HG02623 (cell line): ENCODE data around the gene TTC39B.
"Not testable (repeated sequence)": the region's sequence is repeated elsewhere in the genome, so short reads cannot be mapped to it uniquely, and the experiment has no call there.

ENCODE experiments used
- ATAC-seq: cut with Tn5 transposase; IDR thresholded peaks from one replicate; pipeline ENCODE4 v1.9.1; 2021; ENCODE audit warnings: moderate library complexity; ENCODE audit not compliant: unreplicated experiment

TTC39B gene

GRCh38 chr9:15306757-15307522 lies at the start of gene TTC39B:
TSS of gene TTC39B (minus strand) at chr9:15307216. CDS start at chr9:15307125, 91 bp downstream.
- peak; percentile 89 for ATAC-seq

- ATAC-seq = no peak
Observed at GRCh38 chr9:15355669-15356068, 48.7 kb upstream of the TTC39B start.

- ATAC-seq = no peak
Observed at GRCh38 chr9:15354713-15355112, 47.7 kb upstream of the TTC39B start.

- ATAC-seq = no peak
Observed at GRCh38 chr9:15353892-15354291, 46.9 kb upstream of the TTC39B start.

GRCh38 chr9:15352306-15352705 lies 45.3 kb upstream of the TTC39B start:
- no peak for ATAC-seq

GRCh38 chr9:15349892-15350761 lies 43.1 kb upstream of the TTC39B start:
- ATAC-seq = no peak

GRCh38 chr9:15346837-15347236 lies 39.8 kb upstream of the TTC39B start:
- no peak for ATAC-seq

GRCh38 chr9:15344191-15344590 lies 37.2 kb upstream of the TTC39B start:
- no peak for ATAC-seq

- ATAC-seq = no peak
Observed at GRCh38 chr9:15333376-15333881, 26.4 kb upstream of the TTC39B start.

- no peak for ATAC-seq
Observed at GRCh38 chr9:15332939-15333338, 25.9 kb upstream of the TTC39B start.

- ATAC-seq = no peak
Observed at GRCh38 chr9:15329539-15330109, 22.6 kb upstream of the TTC39B start.

GRCh38 chr9:15328946-15329345 lies 21.9 kb upstream of the TTC39B start:
- ATAC-seq = no peak

GRCh38 chr9:15322695-15323094 lies 15.7 kb upstream of the TTC39B start:
- not testable (repeated sequence) for ATAC-seq

- not testable (repeated sequence) for ATAC-seq
Observed at GRCh38 chr9:15319661-15320060, 12.6 kb upstream of the TTC39B start.

GRCh38 chr9:15317836-15318235 lies 10.8 kb upstream of the TTC39B start:
- no peak for ATAC-seq

GRCh38 chr9:15311607-15312006 lies 4.6 kb upstream of the TTC39B start:
- no peak for ATAC-seq

- ATAC-seq = no peak
Observed at GRCh38 chr9:15310107-15310850, 3.3 kb upstream of the TTC39B start.

GRCh38 chr9:15308511-15308910 lies 1.5 kb upstream of the TTC39B start:
- no peak for ATAC-seq

- peak; percentile 17 for ATAC-seq
Observed at GRCh38 chr9:15307523-15307841, 466 bp upstream of the TTC39B start.

GRCh38 chr9:15306068-15306756 lies 804 bp downstream of the TTC39B start:
- no peak for ATAC-seq
